ENCODE measurements around the gene HJV. TPM values are rescaled to one million over a fixed set of nuclear protein-coding genes. Genes with fewer than 3 reads are reported as not detected.

The HJV gene
- total RNA-seq, 1 experiment from 2014 or later = not detected

GRCh38 chr1:146012703-146013558 lies 8.6 kb downstream of the HJV start:
- Histone ChIP-seq H3K79me2 (ENCODE audit: low read length) (no peaks in the 10 kb centered on the region), H3K9me3 (ENCODE audit: low read length) (no peaks in the 10 kb centered on the region), H3K4me2 (ENCODE audit: low read length) (peak overlapping the region; percentile 64), H3K36me3 (ENCODE audit: low read depth, low read length) (no peaks in the 10 kb centered on the region), H2AFZ (ENCODE audit: low read length) (peak overlapping the region; percentile 42), H3K4me3 (ENCODE audit: low read length) (no peak overlapping the region), H3K27ac (ENCODE audit: low read length) (no peak overlapping the region), H3K4me1 (ENCODE audit: insufficient read depth, low read length) (peaks cover 4% of the 10 kb centered on the region; the same call in 1 of the 2 replicates), H3F3A (ENCODE audit: low read length, unreplicated experiment) (no peaks in the 10 kb centered on the region), H3K27me3 (ENCODE audit: low read length) (no peaks in the 10 kb centered on the region), H3K9ac (ENCODE audit: low read length) (no peak overlapping the region), H4K20me1 (ENCODE audit: low read length) (no peaks in the 10 kb centered on the region), H3K9me2 (replicated peaks; ENCODE audit: low read length) (no peaks in the 10 kb centered on the region)
- intact Hi-C loops (cut with micrococcal nuclease) = loop anchor here (1.0 to 10.0 kb wide), 6 partner anchors 36 to 288 kb away; partner anchors contain the start of genes ANKRD34A, NUDT17, POLR3GL and RBM8A
- ChIA-PET POLR2A (ENCODE audit: unreplicated experiment) (no interaction called here), CTCF (interaction anchor here (0.7 to 1.0 kb wide), 2 partner anchors 111 to 121 kb away, joined by 3 to 8 read pairs; no protein-coding TSS in a partner anchor)
- peak; percentile 79 for ATAC-seq
- DNase-seq = peak; percentile 96
- TF ChIP-seq, protein P1, sequence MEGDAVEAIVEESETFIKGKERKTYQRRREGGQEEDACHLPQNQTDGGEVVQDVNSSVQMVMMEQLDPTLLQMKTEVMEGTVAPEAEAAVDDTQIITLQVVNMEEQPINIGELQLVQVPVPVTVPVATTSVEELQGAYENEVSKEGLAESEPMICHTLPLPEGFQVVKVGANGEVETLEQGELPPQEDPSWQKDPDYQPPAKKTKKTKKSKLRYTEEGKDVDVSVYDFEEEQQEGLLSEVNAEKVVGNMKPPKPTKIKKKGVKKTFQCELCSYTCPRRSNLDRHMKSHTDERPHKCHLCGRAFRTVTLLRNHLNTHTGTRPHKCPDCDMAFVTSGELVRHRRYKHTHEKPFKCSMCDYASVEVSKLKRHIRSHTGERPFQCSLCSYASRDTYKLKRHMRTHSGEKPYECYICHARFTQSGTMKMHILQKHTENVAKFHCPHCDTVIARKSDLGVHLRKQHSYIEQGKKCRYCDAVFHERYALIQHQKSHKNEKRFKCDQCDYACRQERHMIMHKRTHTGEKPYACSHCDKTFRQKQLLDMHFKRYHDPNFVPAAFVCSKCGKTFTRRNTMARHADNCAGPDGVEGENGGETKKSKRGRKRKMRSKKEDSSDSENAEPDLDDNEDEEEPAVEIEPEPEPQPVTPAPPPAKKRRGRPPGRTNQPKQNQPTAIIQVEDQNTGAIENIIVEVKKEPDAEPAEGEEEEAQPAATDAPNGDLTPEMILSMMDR (conservative IDR thresholded peaks at IDR 0.05; ENCODE audit: low read depth, low read length) = peak; percentile 98
- TF ChIP-seq EZH2phosphoT487 (IDR thresholded peaks at IDR 0.05; ENCODE audit: borderline replicate concordance, low read length) = no peak
- BruUV-seq (replicated peaks) = no TSS peak

- Histone ChIP-seq H3K4me3 (ENCODE audit: low read length) (no peak overlapping the region), H3F3A (ENCODE audit: low read length, unreplicated experiment) (no peaks in the 10 kb centered on the region), H3K4me1 (ENCODE audit: insufficient read depth, low read length) (peaks cover 7% of the 10 kb centered on the region; the same call in 1 of the 2 replicates), H4K20me1 (ENCODE audit: low read length) (no peaks in the 10 kb centered on the region), H3K9ac (ENCODE audit: low read length) (no peak overlapping the region), H3K27ac (ENCODE audit: low read length) (no peak overlapping the region), H3K36me3 (ENCODE audit: low read depth, low read length) (no peaks in the 10 kb centered on the region), H3K9me3 (ENCODE audit: low read length) (no peaks in the 10 kb centered on the region), H3K79me2 (ENCODE audit: low read length) (no peaks in the 10 kb centered on the region), H2AFZ (ENCODE audit: low read length) (no peak overlapping the region), H3K9me2 (replicated peaks; ENCODE audit: low read length) (no peaks in the 10 kb centered on the region), H3K27me3 (ENCODE audit: low read length) (no peaks in the 10 kb centered on the region), H3K4me2 (ENCODE audit: low read length) (no peak overlapping the region)
- ChIA-PET CTCF (interaction anchor here (0.6 kb wide), 1 partner anchor 10 kb away, joined by 7 read pairs; no protein-coding TSS in a partner anchor), POLR2A (ENCODE audit: unreplicated experiment) (no interaction called here)
- ATAC-seq (no peak), DNase-seq (no peak)
- no TSS peak for BruUV-seq (replicated peaks)
- intact Hi-C loops (cut with micrococcal nuclease) = loop anchor here (10.0 kb wide), 1 partner anchor 285 kb away; no protein-coding TSS in a partner anchor
- TF ChIP-seq EZH2phosphoT487 (IDR thresholded peaks at IDR 0.05; ENCODE audit: borderline replicate concordance, low read length) (no peak), EZH2 (IDR thresholded peaks at IDR 0.05; ENCODE audit: low read length, unreplicated experiment) (no peak)
- TF ChIP-seq, protein P1 (conservative IDR thresholded peaks at IDR 0.05; ENCODE audit: low read depth, low read length) = no peak
Measured at GRCh38 chr1:146010126-146010738, 11.3 kb downstream of the HJV start.
